ENCODE results near the gene SCNN1A. TPM values are rescaled to one million over a fixed set of nuclear protein-coding genes. Genes with fewer than 3 reads are reported as not detected.

SCNN1A gene
- total and polyA plus RNA-seq, 11 donors, result 0.11 to 3.9 (median 0.43) TPM; not detected in 4

DNA sequence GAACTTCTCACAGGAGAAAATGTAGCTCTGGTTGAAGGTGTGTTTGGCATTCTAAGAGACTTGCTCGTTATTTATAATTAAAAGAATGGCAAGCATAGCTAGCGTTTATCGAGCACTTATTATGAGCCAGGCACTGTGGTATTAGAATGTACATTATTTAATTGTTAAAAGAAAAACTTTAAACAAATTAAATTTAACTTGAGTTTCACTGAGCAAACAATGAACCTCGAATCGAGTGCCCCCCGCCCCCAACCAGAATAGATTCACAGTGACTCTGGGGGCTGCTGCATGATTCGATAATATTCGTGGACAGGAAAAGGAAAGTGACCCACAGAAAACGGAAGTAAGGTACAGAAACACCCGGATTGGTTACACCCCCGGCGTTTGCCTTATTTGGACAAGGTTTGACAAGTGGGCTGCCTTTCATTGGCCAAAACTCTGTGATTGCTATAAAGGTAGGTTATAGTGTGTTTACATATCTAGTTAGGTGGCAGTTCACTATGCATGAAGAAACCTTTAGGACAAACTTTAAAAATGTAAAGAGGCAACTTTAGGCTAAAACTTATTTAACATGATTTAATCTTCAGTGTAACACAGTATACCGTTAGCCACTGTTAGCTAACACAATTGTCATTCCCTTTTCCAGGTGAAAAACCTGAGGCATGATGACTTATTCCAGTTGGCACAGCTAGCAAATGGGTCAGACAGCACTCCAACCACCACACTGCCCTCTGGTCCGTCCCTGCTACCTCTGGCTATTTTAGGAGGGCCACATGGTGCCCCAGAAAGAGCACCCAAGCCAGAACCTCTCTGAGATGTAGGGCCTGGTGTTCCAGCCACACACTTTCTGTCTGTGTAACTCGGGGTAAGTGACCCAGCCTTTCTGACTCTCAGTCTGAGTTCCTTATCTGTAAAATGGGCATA, 7.1 kb downstream of the SCNN1A start:
- Histone ChIP-seq H3K9me3 (no peaks in the 10 kb centered on the region), H3K36me3 (no peaks in the 10 kb centered on the region), H3K4me1 (peaks cover 0 to 47% (median 6%) of the 10 kb centered on the region in 12 donors), H3K27me3 (no peaks in the 10 kb centered on the region), H3K4me3 (no peak overlapping the region), H3K27ac (peak overlapping the region in 1 of 12 donors; percentile 80)
- TF ChIP-seq, protein P1, sequence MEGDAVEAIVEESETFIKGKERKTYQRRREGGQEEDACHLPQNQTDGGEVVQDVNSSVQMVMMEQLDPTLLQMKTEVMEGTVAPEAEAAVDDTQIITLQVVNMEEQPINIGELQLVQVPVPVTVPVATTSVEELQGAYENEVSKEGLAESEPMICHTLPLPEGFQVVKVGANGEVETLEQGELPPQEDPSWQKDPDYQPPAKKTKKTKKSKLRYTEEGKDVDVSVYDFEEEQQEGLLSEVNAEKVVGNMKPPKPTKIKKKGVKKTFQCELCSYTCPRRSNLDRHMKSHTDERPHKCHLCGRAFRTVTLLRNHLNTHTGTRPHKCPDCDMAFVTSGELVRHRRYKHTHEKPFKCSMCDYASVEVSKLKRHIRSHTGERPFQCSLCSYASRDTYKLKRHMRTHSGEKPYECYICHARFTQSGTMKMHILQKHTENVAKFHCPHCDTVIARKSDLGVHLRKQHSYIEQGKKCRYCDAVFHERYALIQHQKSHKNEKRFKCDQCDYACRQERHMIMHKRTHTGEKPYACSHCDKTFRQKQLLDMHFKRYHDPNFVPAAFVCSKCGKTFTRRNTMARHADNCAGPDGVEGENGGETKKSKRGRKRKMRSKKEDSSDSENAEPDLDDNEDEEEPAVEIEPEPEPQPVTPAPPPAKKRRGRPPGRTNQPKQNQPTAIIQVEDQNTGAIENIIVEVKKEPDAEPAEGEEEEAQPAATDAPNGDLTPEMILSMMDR (IDR thresholded peaks at IDR 0.05), result no peak
- TF ChIP-seq POLR2A (IDR thresholded peaks at IDR 0.05), result no peak
- no peak for ATAC-seq
- intact Hi-C loops (cut with DNase I), result loop anchor here in 1 of 10 donors (5.0 kb wide), 1 partner anchor 41 kb away; no protein-coding TSS in a partner anchor
- WGBS, 4 donors, result 64 to 72% (median 69%) methylated on average over 15 of the region's 15 CpGs
- DNase-seq, result peak in 1 of 5 donors; percentile 24

DNA sequence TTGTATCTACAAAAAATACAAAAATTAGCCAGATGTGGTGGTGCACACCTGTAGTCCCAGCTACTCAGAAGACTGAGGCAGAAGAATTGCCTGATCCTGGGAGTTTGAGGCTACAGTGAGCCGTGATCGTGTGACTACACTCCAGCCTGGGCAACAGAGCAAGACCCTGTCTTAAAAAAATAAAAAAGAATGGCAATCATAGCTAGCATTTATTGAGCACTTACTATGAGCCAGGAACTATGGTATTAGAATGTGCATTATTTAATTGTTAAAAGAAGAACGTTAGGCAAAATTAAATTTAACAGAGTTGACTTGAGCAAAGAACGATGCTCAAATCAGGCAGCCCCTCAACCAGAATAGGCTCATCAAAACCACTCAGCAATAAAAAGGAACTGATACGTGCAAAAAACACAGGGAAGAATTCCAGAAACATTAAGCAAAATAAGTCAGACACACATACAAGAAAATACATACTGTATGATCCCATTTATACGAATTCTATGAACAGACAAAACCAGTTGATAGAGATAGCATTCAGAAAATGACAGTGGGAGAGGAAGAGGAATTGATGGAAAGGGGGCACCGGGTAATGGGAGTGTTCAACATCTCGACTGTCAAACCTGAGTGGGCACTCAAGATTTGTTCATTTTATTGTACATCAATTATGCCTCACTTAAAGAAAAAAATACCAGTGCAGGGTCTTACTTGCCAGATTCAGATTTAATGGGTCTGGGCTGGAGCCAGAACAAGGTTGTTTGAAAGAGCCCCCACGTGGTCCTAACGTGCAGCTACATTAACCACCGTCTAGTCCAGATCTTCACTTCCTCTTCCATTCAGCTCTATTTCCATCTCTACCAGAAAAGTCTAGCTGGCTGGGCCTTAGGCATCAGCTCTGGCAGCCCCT, 8.0 kb downstream of the SCNN1A start:
- no peak for TF ChIP-seq POLR2A (IDR thresholded peaks at IDR 0.05)
- TF ChIP-seq, protein P1 (IDR thresholded peaks at IDR 0.05), result peak in 9 of 12 donors; percentile 8 to 45 (median 29)
- intact Hi-C loops (cut with DNase I), result loop anchor here in 1 of 10 donors (5.0 kb wide), 1 partner anchor 40 kb away; no protein-coding TSS in a partner anchor
- DNase-seq (peak in 1 of 5 donors; percentile 25), ATAC-seq (peak in 1 of 4 donors; percentile 25)
- H3K36me3 ChIP-seq, result no peaks in the 10 kb centered on the region
- no peak overlapping the region for H3K4me3 ChIP-seq
- no peaks in the 10 kb centered on the region for H3K27me3 ChIP-seq
- H3K27ac ChIP-seq, result peak overlapping the region in 1 of 12 donors; percentile 80
- H3K4me1 ChIP-seq, result peaks cover 0 to 48% (median 9%) of the 10 kb centered on the region in 12 donors
- no peaks in the 10 kb centered on the region for H3K9me3 ChIP-seq
- whole genome bisulfite sequencing, 4 donors, result 62 to 67% (median 63%) methylated on average over 11 of the region's 11 CpGs

DNA sequence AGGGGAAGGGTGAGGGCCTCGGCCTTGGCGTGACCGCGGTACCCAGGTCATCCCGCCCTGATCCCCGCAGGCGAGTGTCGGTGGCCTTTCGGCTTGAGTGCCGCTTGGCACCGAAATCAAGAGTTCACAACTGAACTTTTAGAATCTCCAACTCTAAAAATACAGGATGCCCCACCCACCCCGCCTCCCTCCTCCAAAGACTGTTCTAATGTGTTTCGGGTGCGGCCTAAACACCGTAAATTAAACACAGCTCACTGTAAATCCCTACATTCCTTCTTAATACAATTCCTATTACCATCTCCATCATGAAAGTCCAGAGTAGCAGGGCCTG, 11.4 kb downstream of the SCNN1A start:
- WGBS, 4 donors, result 29 to 62% (median 54%) methylated on average over 15 of the region's 15 CpGs
- H3K9me3 ChIP-seq, result no peaks in the 10 kb centered on the region
- peak overlapping the region; percentile 74 to 93 (median 87) for H3K27ac ChIP-seq
- peak in 3 of 4 donors; percentile 12 to 48 (median 40) for ATAC-seq
- peaks cover 0 to 60% (median 10%) of the 10 kb centered on the region in 12 donors for H3K4me1 ChIP-seq
- H3K36me3 ChIP-seq, result no peaks in the 10 kb centered on the region
- intact Hi-C loops (cut with DNase I), result loop anchor here in 1 of 10 donors (2.0 kb wide), 1 partner anchor 29 kb away; no protein-coding TSS in a partner anchor
- no peaks in the 10 kb centered on the region for H3K27me3 ChIP-seq
- H3K4me3 ChIP-seq, result peak overlapping the region; percentile 9 to 76 (median 60)
- DNase-seq, result peak in 1 of 5 donors; percentile 55
- TF ChIP-seq, protein P1 (IDR thresholded peaks at IDR 0.05), result no peak
- no peak for TF ChIP-seq POLR2A (IDR thresholded peaks at IDR 0.05)

Measured in heart left ventricle (tissue), 16 donors.